Spinal cord (tissue), 10 donors: ENCODE data around the gene POPDC2. TPM values are rescaled to one million over a fixed set of nuclear protein-coding genes. Genes with fewer than 3 reads are reported as not detected.

Experiments
- DNase-seq, 6 donors: peaks; one replicate each; pipeline versions ENCODE4 v3.0.0 to v3.0.0-alpha.2; 2013 to 2015; ENCODE audit warnings: low spot score in 6 of 6, low read depth in 4 of 6
- H3K27ac ChIP-seq: one replicate; pipeline ENCODE4 v1.5.1; 2013; ENCODE audit warnings: low read depth, low read length, control low read depth
- H3K27me3 ChIP-seq: one replicate; pipeline ENCODE4 v1.6.1; 2013; ENCODE audit warnings: low read length; ENCODE audit not compliant: control insufficient read depth, insufficient read depth
- H3K36me3 ChIP-seq: one replicate; pipeline ENCODE4 v1.6.1; 2013; ENCODE audit warnings: low read length; ENCODE audit not compliant: control insufficient read depth, insufficient read depth
- H3K4me1 ChIP-seq: one replicate; pipeline ENCODE4 v1.6.1; 2013; ENCODE audit warnings: low read length; ENCODE audit not compliant: control insufficient read depth, insufficient read depth
- H3K4me3 ChIP-seq: one replicate; pipeline ENCODE4 v1.5.1; 2013; ENCODE audit warnings: low read depth, low read length, control low read depth
- H3K9me3 ChIP-seq: one replicate; pipeline ENCODE4 v1.6.1; 2013; ENCODE audit warnings: low read length; ENCODE audit not compliant: control insufficient read depth, insufficient read depth
- whole genome bisulfite sequencing: methylation state at CpG from one replicate; pipeline ENCODE4 v1.1.5; 2013; ENCODE audit warnings: missing lambda C conversion rate; ENCODE audit not compliant: insufficient coverage; 5-methylcytosine and 5-hydroxymethylcytosine counted together
- long read RNA-seq, 4 donors: transcript quantifications; one replicate each; lab custom pipeline, GENCODE V29; 2026
- polyA plus RNA-seq, 2 donors: library from polyadenylated mRNA; unstranded; fragments of 120-200 nt; gene quantifications; one replicate each; pipeline ENCODE4 v1.2.1, GENCODE V29; 2013; ENCODE audit not compliant: insufficient read length in 2 of 2
- total RNA-seq, 2 donors: library from RNA; depleted of rRNA in 1 of 2; stranded (reverse); fragments of 120-200 nt in 1 of 2; fragments of >200 nt in 1 of 2; gene quantifications; one replicate each; pipeline versions ENCODE4 v1.2.3 to v1.2.4, GENCODE V29; 2013 to 2014
- donor health status: healthy.

The POPDC2 gene, protein sequence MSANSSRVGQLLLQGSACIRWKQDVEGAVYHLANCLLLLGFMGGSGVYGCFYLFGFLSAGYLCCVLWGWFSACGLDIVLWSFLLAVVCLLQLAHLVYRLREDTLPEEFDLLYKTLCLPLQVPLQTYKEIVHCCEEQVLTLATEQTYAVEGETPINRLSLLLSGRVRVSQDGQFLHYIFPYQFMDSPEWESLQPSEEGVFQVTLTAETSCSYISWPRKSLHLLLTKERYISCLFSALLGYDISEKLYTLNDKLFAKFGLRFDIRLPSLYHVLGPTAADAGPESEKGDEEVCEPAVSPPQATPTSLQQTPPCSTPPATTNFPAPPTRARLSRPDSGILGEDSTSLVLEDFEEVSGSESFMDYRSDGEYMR
- total RNA-seq (1 to 10 TPM in 1 of 2 donors, under 1 TPM in 1; 0.89 to 4.6 TPM), polyA plus RNA-seq (1 to 10 TPM; 1.8 to 3.9 TPM)
- long read RNA-seq, donor 1: 0 reads
- long read RNA-seq, donor 2: 0 reads
- long read RNA-seq, donor 3: 0 reads
- long read RNA-seq, donor 4: 0 reads

DNA sequence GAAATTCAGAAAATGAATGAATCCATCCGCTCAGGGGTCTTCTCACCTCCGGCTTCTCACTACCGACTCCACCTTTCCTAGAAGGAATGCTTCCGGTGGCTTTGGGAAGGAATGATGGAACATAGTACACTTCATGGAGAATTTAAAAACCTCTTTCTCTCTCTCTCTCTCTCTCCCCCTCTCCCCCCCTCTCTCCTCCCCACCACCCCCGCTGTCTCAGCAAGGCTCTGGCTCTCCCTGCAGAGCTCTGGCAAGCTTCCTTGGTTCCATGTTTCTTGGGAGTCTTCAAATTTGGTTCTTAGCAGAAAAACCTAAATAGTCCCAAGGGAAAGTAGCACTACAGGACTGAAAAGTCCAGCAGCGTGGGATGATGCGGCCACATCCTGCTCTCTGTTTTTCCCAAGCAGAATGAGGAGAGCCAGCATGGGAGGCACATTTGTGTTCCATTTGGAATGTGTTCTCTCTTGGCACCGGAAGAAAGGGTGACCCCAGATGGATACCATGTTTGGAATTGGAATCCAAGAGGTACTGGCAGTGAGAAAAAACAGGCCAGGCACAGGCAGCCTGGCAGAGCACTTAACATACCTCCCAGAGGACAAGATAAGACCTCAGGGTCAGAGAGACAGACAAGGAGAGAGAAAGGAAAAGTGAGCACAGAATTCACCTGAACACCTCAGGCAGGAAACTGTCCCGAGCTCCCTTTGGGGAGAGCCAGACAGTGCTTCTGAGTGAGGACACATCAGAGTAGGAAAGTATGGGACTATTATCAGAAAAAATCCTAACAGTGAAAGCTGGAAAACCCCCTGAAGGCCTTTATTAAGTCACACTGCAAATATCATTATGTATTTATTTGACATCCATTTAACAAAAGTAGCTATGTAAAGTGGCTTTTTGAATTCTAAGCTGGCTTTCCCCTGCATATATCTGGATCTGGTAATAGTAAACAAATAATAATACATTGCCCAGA, at the start of gene POPDC2:
Gene POPDC2 (minus strand): TSS at position 116 of the 967 bp plus-strand sequence. CDS start 166 bp downstream, outside the sequence.
- H3K27me3 ChIP-seq: no peaks in the 10 kb centered on the region
- 82% methylated on average over 2 of the region's 9 CpGs for WGBS
- no peaks in the 10 kb centered on the region for H3K4me1 ChIP-seq
- no peaks in the 10 kb centered on the region for H3K9me3 ChIP-seq
- H3K36me3 ChIP-seq: no peaks in the 10 kb centered on the region
- DNase-seq: no peak
- H3K4me3 ChIP-seq: no peak within 1 kb of the TSS
- H3K27ac ChIP-seq: no peak within 1 kb of the TSS

DNA sequence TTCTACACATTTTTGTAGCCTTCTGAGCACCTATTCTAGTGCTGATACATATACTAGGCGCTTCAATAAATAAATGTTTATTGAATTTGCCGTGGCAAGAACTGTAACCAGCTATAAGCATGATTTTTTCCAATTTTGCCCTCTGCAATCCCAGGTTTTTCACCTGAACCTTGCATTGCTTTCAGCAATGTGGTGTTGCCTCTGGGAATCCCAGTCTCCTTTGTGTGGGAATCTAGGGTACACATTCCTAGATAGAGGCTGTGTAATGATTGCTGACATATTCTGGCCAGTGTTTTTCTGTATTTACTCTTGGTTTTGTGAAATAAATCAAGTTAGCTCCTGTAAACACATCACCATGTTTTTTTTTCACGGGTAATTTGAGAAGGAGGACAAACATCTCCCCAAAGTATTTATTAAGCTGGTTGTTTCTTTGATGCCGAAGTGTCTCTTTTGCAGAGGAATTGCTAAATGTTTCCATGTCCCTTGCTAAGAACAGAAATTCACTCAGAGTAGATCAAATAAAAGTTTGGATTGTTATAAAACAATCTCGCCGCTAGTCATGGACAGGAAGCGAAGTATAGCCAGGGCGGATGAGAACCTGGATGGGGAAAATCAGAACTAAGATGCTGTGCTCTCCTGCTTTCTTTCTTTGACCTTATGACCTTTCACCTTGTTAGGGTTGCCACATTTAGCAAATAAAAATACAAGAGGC, 43.6 kb upstream of the POPDC2 start:
- Histone ChIP-seq H3K4me1 (peaks cover 10% of the 10 kb centered on the region), H3K36me3 (no peaks in the 10 kb centered on the region), H3K27me3 (no peaks in the 10 kb centered on the region), H3K27ac (no peak overlapping the region), H3K4me3 (peak overlapping the region; percentile 75), H3K9me3 (no peaks in the 10 kb centered on the region)
- peak in 2 of 6 donors; percentile 4 to 5 for DNase-seq
- no CpG with 5 or more reads among the region's 8 CpGs for WGBS

DNA sequence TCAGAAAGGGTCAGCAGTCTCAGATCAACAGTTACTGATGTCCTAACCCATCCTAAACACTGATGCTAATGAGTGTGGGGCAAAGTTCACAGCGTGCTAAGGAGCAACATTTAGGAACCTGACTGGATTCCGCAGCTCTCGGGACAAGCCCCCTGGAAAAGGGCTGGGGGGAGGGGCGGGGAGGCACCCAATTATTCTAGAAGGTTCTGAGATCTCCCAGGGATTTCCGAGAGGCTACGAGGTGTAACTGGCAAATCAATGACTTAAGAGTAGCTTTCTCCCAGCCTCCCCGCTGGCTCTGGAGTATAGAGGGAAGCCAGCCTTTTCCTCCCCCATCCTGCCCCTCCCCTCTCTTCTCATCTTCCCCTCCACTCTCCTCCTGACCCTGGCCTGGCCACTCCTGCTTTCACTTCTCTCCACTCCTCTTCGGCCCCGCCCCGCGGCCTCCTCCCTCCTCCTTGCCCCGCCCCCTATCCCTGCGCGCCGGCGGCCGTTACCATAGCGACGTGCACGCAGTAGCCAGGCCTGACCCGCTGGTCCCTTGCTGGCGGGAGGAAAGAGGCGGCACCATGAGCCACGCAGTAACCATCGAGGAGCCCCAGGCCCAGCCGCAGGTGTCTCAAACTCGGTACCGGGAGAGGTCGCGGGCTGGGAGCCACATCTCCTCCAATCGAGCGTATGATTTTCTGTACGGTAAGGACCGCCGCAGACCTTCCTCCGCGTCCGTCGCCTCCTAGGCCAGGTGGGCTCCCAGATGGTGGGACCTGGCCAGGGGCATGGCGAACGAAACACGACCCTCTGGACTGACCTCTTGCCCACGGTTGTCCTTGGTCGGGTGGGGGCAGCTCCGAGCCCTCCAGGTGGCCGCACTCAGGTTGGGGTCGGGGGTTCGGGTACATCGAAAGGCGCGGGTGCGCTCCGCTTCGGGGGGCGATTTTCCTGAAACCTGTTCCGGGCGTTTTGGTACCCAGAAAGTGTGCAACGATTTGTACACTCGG, 42.4 kb upstream of the POPDC2 start, which contains the start of gene CFAP91:
Gene CFAP91 (plus strand): TSS at position 493 of the 998 bp plus-strand sequence. CDS start 77 bp downstream, at position 570.
- H3K4me1 ChIP-seq: peaks cover 10% of the 10 kb centered on the region
- peak; percentile 62 to 97 (median 84) for DNase-seq
- no peaks in the 10 kb centered on the region for H3K9me3 ChIP-seq
- peak within 1 kb of the TSS; percentile 47 for H3K27ac ChIP-seq
- no peaks in the 10 kb centered on the region for H3K27me3 ChIP-seq
- H3K36me3 ChIP-seq: no peaks in the 10 kb centered on the region
- peak within 1 kb of the TSS; percentile 75 for H3K4me3 ChIP-seq
- WGBS: 2% methylated on average over 52 of the region's 59 CpGs

DNA sequence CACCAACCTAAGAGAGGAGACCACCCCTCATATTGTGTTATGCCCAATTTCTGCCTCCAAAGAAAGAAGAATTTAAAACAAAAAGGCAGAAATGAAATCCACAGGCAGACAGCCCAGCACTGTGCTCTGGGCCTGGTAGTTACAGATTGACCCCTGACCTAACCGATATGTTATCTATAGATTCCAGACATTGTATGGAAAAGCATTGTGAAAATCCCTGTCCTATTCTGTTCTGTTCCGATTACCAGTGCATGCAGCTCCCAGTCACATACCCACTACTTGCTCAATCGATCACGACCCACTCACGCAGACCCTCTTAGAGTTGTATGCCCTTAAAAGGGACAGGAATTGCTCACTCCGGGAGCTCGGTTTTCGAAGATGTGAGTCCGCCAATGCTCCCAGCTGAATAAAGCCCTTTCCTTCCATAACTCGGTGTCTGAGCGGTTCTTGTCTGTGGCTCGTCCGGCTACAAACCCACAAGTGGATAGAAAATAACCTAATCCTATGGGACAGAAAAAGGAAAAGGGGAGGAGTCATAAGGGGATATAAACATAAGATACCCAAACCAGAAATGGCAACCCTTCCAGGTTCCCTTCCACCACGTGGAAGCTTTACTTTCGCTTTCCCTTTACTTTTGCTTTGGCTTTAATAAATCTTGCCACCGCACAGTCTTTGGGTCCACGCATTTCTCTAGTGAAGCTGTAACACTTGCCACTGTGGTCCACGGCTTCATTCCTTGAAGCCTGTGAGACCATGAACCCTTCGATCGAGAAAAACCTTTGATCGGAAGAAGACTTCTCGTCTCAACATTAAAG, 40.7 kb upstream of the POPDC2 start:
- no peak for DNase-seq
- no peaks in the 10 kb centered on the region for H3K9me3 ChIP-seq
- H3K4me3 ChIP-seq: no peak overlapping the region
- no peak overlapping the region for H3K27ac ChIP-seq
- WGBS: 91% methylated on average over 13 of the region's 22 CpGs
- H3K36me3 ChIP-seq: no peaks in the 10 kb centered on the region
- H3K27me3 ChIP-seq: no peaks in the 10 kb centered on the region
- peaks cover 10% of the 10 kb centered on the region for H3K4me1 ChIP-seq

DNA sequence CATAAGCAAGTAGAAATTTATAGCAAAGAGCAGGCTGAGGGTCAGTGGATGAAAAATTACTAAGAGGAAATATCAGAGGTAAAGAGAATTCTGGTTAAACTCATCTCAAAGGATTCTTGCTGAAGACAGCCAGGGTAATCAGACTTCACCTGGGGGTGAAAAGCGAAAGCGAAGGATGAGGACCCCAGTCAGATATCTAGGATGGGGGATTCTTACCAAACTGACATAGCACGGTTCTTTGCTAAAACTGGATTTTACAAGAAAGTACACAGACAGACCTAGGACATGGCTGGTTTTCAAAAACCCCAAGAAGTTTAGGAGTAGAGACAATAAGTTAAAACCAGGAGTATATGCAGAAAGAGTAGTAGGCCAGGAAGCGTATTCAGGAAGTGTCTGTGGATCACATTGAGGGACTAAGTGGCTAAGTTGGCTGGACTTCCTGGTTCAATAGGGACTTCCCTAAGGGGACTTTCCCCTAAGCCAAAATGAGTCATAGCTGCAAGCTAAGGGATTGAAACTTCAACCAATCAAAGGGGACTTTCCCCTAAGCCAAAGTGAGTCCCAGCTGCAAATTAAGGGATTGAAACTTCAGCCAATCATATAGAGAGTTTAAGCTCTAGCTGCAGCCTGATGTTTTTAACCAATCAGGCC, 40.0 kb upstream of the POPDC2 start:
- H3K9me3 ChIP-seq: no peaks in the 10 kb centered on the region
- peaks cover 10% of the 10 kb centered on the region for H3K4me1 ChIP-seq
- H3K4me3 ChIP-seq: no peak overlapping the region
- 86% methylated on average over 1 of the region's 4 CpGs for WGBS
- no peak overlapping the region for H3K27ac ChIP-seq
- no peak for DNase-seq
- H3K36me3 ChIP-seq: no peaks in the 10 kb centered on the region
- no peaks in the 10 kb centered on the region for H3K27me3 ChIP-seq

DNA sequence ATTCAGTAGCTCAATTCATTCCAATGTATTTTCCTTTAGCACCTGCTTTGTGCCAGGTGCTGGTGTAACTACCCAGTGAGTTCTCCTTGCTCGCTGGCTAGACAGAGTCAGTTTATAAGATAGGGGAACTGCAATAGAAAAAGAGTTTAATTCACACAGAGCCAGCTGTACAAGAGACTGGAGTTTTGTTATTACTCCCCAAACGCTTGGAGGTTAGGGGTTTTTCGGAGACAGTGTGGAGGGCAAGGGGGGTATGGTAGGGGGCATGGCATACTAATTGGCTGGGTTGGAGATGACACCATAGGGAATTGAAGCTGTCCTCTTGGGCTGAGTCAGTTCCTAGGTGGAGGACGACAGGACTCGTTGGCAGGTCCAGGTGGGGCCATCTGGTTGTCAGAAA, 37.0 kb upstream of the POPDC2 start:
- WGBS: 82% methylated on average over 2 of the region's 5 CpGs
- peaks cover 1% of the 10 kb centered on the region for H3K4me1 ChIP-seq

DNA sequence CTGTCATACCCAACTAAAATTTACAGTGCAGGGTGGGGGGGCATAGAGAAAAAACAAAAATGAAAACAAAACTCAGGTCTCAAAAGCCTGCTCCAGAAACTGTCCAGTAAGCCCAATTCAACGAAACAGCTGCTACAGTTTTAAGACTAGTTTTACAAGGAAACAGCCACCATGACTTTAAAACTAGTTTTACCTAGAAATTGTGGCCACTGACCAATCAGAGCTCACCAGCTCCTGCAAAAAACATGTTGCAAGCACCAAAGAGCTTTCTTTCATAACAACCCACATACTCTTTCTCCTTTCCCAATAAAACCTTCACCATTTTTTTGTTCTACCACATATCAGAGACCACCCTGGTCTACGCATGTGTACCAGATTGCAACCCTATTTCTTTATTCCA, 35.1 kb upstream of the POPDC2 start:
- Histone ChIP-seq H3K27ac (no peak overlapping the region), H3K4me1 (no peaks in the 10 kb centered on the region), H3K27me3 (no peaks in the 10 kb centered on the region), H3K36me3 (no peaks in the 10 kb centered on the region), H3K9me3 (no peaks in the 10 kb centered on the region), H3K4me3 (no peak overlapping the region)
- 88% methylated on average over 1 of the region's 2 CpGs for WGBS
- DNase-seq: peak in 1 of 6 donors; percentile 43

More for the DNA sequence above, 37.0 kb upstream of the POPDC2 start:
- no peak for DNase-seq
- Histone ChIP-seq H3K9me3 (no peaks in the 10 kb centered on the region), H3K36me3 (no peaks in the 10 kb centered on the region), H3K27me3 (no peaks in the 10 kb centered on the region), H3K27ac (no peak overlapping the region), H3K4me3 (no peak overlapping the region)
